Heart left ventricle (tissue), 13 donors: ENCODE results near the gene THSD7B.

Experiments used
- CTCF ChIP-seq, 12 donors: fragments of 200-600 bp; sonication (generic) in 4 of 12; IDR thresholded peaks; one replicate each; pipeline versions ENCODE4 v1.5.0 to v1.8.0; 2018 to 2022; ENCODE audit warnings: antibody characterized with exemption in 12 of 12, mild to moderate bottlenecking in 5 of 12
- POLR2A ChIP-seq, 2 donors: fragments of 450-650 bp; IDR thresholded peaks; one replicate each; pipeline ENCODE4 v1.6.1; 2017; ENCODE audit warnings: antibody characterized with exemption in 2 of 2, mild to moderate bottlenecking in 2 of 2, moderate library complexity in 2 of 2
- donor health status: ischemic (EF 13 %, LVEDD 7.1; RV severe dilation, severe dysfunction).
- donor health status: DM: no; HTN: yes; CAD: no.
- donor health status: DM: no; HTN: no; CAD: no.
- donor health status: ischemic (EF 25% LVEDD 6.9; RV normal size, moderate dysfunction).
- donor health status: ischemic (EF 25% LVEDD 5.7; RV mildly dilated, moderate dysfunction).
- donor health status: ischemic (EF 35%, LVEDD 5.7; RV mildly dilated, moderate dysfunction).
- donor health status: nonischemic (EF 11% LVEDD 7.7; RV severe dilation, severe dysfunction).
- donor health status: DM: yes; HTN: yes; CAD: no.
- donor health status: PGD.
- donor health status: ischemic (EF 29% LVEDD 5.4; RV normal size, mild dysfunction).
- donor health status: nonischemic (EF 23%, LVEDD 6.1; RV moderate dilation, normal function).

- TF ChIP-seq CTCF (IDR thresholded peaks at IDR 0.05) (no peak), POLR2A (IDR thresholded peaks at IDR 0.05) (no peak)
Measured at GRCh38 chr2:137036619-137037018, 271.3 kb downstream of the THSD7B start.
